HUES48 (cell line): ENCODE data around the gene PANK1.

Experiments
- H3K27ac ChIP-seq: one replicate; pipeline ENCODE4 v1.7.0; 2013; ENCODE audit warnings: low read depth, low read length, inconsistent platforms
- H3K27me3 ChIP-seq: 2 replicates; pipeline ENCODE4 v1.6.1; 2013; ENCODE audit warnings: mild to moderate bottlenecking, low read length; ENCODE audit not compliant: control insufficient read depth, insufficient read depth
- H3K36me3 ChIP-seq: 2 replicates; pipeline ENCODE4 v1.6.1; 2013; ENCODE audit warnings: low read length; ENCODE audit not compliant: control insufficient read depth, insufficient read depth
- H3K4me1 ChIP-seq: 2 replicates; pipeline ENCODE4 v1.6.1; 2013; ENCODE audit warnings: mild to moderate bottlenecking, low read length; ENCODE audit not compliant: control insufficient read depth, insufficient read depth
- H3K4me3 ChIP-seq: 2 replicates; pipeline ENCODE4 v1.5.1; 2013; ENCODE audit warnings: mild to moderate bottlenecking, low read depth, low read length
- H3K9ac ChIP-seq: 2 replicates; pipeline ENCODE4 v1.6.1; 2013; ENCODE audit warnings: mild to moderate bottlenecking, low read depth, low read length, moderate library complexity
- H3K9me3 ChIP-seq: 2 replicates; pipeline ENCODE4 v1.6.1; 2013; ENCODE audit warnings: low read length; ENCODE audit not compliant: control insufficient read depth, insufficient read depth

The PANK1 gene

DNA sequence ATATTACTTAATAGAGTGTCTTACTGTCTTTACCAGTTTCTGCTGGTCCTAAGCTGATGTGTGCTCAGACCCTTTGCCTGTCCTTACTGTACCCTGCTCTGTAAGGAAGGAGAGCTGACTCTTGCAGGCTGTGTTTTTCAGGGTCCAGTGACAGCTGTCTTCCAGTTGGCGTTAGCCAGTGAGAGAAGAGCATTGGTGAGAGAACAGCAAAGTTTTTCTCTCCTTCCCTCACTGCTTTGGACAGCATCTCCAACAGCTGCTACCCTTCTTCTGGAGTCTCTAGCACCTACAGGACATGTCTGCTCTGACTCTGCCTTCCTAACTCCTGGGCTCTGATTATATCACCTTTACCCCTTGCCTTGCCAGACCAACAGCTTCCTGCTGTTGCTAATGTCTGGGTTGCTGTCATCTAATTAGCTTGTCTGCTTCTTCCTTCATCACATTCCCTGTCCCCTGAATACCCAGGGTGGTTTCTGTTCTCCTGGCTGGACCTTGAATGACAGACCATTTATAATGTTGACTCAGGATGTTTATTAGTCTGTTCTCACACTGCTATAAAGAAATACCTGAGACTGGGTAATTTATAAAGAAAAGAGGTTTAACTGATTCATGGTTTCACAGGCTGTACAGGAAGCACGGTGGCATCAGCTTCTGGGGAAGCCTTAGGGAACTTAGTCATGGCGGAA, 23.5 kb upstream of the PANK1 start:
- H3K27ac ChIP-seq = no peak overlapping the region
- H3K27me3 ChIP-seq = no peaks in the 10 kb centered on the region
- H3K36me3 ChIP-seq = no peaks in the 10 kb centered on the region
- H3K9ac ChIP-seq = no peak overlapping the region
- no peaks in the 10 kb centered on the region for H3K9me3 ChIP-seq
- H3K4me1 ChIP-seq = no peaks in the 10 kb centered on the region
- H3K4me3 ChIP-seq = no peak overlapping the region

DNA sequence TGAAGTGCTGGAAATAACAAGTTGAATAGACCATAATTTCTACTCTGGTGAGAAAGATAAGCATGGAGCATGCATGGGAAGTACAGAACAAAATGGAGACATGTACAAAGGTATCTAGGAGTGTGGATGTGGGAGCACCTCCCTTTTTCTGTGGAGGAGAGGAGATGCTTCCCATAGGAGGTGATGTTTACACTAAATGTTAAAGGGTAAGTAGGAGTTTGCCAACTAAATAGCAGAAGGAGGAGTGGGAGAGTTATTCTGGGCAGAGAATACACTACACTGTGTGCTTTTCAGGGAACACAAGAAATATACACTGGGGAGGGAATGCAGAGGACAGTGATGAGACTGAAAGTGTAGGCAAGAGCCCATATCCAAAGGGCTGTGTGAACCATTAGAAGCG, 21.1 kb upstream of the PANK1 start:
- H3K9ac ChIP-seq = no peak overlapping the region
- no peaks in the 10 kb centered on the region for H3K9me3 ChIP-seq
- no peak overlapping the region for H3K4me3 ChIP-seq
- H3K27me3 ChIP-seq = no peaks in the 10 kb centered on the region
- no peak overlapping the region for H3K27ac ChIP-seq
- no peaks in the 10 kb centered on the region for H3K36me3 ChIP-seq
- H3K4me1 ChIP-seq = no peaks in the 10 kb centered on the region

DNA sequence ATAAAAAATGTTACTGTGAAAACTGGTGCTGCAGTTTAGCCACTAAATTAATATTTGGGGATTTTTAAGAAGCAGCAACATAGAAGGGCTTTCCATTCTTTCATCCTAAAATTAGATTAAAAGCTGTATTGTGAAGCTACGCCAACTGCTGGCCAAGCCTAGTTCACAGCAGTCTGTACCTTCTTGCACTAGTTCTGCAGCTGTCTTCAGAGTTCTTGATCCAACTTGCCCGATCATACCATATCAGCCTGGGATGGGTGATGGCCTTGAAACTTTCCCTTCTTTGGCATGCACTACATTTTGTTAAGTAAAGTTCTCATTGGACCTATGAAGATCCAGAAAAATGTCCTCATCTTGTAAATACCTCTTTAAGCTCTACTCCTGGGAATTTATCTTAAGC, 20.3 kb upstream of the PANK1 start:
- Histone ChIP-seq H3K9me3 (no peaks in the 10 kb centered on the region), H3K27ac (no peak overlapping the region), H3K4me1 (no peaks in the 10 kb centered on the region), H3K9ac (no peak overlapping the region), H3K27me3 (no peaks in the 10 kb centered on the region), H3K4me3 (no peak overlapping the region), H3K36me3 (no peaks in the 10 kb centered on the region)

DNA sequence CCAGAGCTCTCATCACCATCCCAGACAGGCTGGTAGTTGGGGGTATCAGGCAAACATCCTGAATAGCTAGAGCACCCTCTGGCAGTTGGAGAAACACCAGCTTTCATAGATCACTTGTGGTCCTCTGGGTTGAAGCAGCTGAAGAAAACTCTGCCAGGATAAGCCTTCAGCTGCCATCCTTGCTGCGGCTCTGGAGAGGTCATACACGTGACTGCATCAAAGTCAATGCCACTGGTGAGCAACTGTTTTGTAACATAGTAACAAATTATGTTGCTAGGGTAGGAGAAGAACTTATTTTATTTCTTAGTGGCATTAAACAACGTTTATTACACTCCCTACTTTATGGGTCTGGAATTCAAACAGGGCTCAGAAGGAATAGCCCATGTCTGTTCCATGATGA, 19.2 kb upstream of the PANK1 start:
- no peak overlapping the region for H3K9ac ChIP-seq
- no peaks in the 10 kb centered on the region for H3K4me1 ChIP-seq
- H3K27ac ChIP-seq = no peak overlapping the region
- H3K36me3 ChIP-seq = no peaks in the 10 kb centered on the region
- H3K4me3 ChIP-seq = no peak overlapping the region
- no peaks in the 10 kb centered on the region for H3K27me3 ChIP-seq
- no peaks in the 10 kb centered on the region for H3K9me3 ChIP-seq

DNA sequence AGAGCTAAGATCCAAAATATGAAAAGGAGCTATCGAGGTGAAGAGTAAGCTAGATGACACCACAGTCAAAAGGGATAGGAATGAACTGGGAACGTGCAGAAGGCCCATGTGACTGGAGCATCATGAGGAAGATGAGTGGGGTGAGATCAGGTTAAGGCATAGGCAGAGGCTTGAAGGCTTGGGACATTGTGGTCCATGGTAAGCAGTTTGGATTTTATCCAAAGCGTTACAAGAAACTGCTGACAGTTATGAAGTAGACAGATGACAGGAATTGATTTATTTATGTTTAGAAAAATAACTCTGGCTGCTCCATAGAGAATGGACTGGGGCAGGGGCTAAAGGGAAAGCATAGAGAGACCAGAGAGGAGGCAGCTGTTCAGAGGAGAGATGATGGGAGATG, 18.1 kb upstream of the PANK1 start:
- H3K9ac ChIP-seq = no peak overlapping the region
- H3K36me3 ChIP-seq = no peaks in the 10 kb centered on the region
- no peaks in the 10 kb centered on the region for H3K27me3 ChIP-seq
- no peak overlapping the region for H3K4me3 ChIP-seq
- no peak overlapping the region for H3K27ac ChIP-seq
- no peaks in the 10 kb centered on the region for H3K4me1 ChIP-seq
- no peaks in the 10 kb centered on the region for H3K9me3 ChIP-seq

DNA sequence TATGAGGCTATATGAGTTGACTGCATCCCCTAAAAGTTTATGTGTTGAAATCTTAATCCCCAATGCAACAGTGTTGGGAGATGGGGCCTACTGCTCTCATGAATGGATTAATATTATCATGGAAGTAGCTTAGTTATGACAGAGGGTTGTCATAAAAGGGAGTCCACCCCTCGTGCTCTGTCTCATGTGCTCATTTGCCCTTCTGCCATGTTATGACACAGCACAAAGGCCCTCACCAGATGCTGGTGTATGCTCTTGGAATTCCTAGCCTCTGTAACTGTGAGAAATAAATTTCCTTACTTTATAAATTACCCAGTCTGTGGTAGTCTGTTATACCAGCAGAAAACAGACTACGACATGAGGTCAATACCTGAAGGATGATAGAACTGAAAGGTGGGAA, 17.6 kb upstream of the PANK1 start:
- H3K9ac ChIP-seq = no peak overlapping the region
- no peaks in the 10 kb centered on the region for H3K27me3 ChIP-seq
- H3K36me3 ChIP-seq = no peaks in the 10 kb centered on the region
- H3K27ac ChIP-seq = no peak overlapping the region
- H3K4me3 ChIP-seq = no peak overlapping the region
- H3K4me1 ChIP-seq = no peaks in the 10 kb centered on the region
- H3K9me3 ChIP-seq = no peaks in the 10 kb centered on the region

DNA sequence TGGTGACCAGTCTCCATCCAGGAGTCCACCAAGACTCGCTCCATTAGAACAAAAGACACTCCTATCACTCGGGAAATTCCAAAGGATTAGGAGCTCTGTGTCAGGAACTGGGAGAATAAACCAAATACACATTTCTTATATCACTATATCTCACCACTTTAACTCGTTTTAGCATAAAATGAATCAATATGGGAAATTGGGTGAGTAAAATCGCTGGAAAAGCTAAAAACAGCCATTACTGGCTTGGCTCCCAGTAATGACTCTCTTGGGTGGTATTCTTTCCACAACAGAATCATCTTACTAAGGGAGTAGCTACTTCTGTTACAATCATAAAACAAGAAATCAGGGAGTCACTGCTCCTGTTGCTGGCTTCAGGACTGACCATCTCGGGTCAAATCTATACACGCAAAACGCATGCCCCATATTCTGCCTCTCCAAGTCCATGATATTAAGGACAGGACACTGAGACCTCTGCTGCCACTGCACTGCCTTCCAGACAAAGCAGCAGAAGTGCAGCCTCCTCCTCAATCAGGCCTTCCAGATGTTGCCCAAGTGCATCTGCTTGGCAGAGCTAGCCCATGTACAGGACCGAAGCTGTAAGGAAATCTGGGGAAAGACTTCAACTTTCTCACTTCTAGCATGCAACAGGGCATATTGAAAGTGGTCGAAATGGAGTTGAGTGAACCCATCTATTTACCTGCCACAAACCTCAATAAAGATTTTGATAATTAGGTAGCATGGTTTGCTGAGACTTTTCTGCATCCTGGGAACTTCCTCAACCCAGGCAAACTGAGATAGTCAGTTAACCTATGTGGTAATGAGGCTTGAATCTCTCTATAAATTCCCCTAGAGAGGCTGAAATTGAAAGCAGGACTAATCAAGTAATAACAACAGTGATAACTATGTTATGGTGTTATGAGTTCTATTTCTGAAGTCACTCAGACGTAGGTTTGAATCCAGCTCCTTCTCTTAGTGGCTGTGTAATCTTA, 14.4 kb upstream of the PANK1 start:
- H3K9ac ChIP-seq = no peak overlapping the region
- H3K4me1 ChIP-seq = no peaks in the 10 kb centered on the region
- no peaks in the 10 kb centered on the region for H3K36me3 ChIP-seq
- H3K27ac ChIP-seq = no peak overlapping the region
- peaks cover 10% of the 10 kb centered on the region for H3K9me3 ChIP-seq
- H3K27me3 ChIP-seq = no peaks in the 10 kb centered on the region
- no peak overlapping the region for H3K4me3 ChIP-seq

DNA sequence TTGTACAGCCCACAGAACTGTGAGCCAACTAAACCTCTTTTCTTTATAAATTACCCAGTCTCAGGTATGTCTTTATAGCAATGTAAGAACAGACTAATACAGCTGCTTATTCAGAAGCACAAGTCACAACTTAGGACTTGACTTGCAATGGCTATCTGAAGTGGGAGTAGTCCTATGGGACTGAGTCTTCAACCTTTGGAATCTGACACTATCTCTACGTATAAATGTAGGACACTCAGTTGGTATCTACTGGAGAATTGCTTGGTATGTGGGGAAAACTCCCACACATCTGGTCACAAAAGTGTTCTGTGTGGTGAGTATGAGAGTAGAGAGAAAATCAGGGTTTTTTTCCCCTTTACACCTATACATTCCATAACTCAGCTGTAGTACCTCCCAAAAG, 12.3 kb upstream of the PANK1 start:
- H3K4me3 ChIP-seq = no peak overlapping the region
- H3K36me3 ChIP-seq = no peaks in the 10 kb centered on the region
- H3K9ac ChIP-seq = no peak overlapping the region
- no peaks in the 10 kb centered on the region for H3K4me1 ChIP-seq
- no peak overlapping the region for H3K27ac ChIP-seq
- peaks cover 10% of the 10 kb centered on the region for H3K9me3 ChIP-seq
- H3K27me3 ChIP-seq = no peaks in the 10 kb centered on the region

DNA sequence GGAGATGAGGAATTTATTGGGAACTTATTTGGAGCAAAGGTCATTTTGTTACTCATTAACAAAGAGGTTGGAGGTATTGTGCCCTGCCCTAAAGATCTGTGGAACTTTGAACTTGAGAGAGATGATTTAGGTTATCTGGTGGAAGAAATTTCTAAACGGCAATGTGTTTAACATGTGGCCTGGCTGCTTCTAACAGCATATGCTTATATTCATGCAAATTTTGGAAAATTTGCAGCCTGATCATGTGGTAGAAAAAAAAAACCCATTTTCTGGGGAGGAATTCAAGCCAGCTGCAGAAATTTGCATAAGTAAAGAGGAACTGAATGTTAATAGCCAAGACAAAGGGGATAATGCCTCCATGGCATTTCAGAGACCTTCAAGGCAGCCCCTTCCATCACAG, 10.7 kb upstream of the PANK1 start:
- no peak overlapping the region for H3K4me3 ChIP-seq
- H3K27ac ChIP-seq = no peak overlapping the region
- H3K9ac ChIP-seq = no peak overlapping the region
- H3K9me3 ChIP-seq = peaks cover 10% of the 10 kb centered on the region
- no peaks in the 10 kb centered on the region for H3K36me3 ChIP-seq
- H3K4me1 ChIP-seq = no peaks in the 10 kb centered on the region; the same call in 1 of the 2 replicates
- H3K27me3 ChIP-seq = no peaks in the 10 kb centered on the region

DNA sequence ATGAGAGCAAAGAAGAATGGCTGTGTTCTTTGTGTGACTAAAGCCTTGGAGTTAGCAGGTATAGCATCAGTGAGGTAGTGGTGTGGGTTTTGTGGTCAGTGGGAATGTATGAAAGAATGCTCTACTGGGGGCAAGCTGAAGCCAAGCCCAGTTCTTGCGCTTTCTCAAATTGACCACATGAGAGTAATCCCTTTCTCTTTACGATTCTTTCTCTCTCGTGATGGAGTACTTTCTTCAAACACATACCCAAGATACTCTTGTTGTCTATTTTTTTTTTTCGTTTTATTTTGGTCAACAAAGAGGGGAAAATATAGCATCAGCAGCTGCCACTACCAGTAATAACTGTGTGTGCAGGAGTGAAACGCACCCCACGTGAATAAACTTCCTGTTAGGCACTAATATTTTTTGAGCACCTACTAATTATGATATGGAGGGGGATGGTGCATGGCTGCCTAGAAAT, 8.4 kb upstream of the PANK1 start:
- no peaks in the 10 kb centered on the region for H3K27me3 ChIP-seq
- H3K36me3 ChIP-seq = no peaks in the 10 kb centered on the region

DNA sequence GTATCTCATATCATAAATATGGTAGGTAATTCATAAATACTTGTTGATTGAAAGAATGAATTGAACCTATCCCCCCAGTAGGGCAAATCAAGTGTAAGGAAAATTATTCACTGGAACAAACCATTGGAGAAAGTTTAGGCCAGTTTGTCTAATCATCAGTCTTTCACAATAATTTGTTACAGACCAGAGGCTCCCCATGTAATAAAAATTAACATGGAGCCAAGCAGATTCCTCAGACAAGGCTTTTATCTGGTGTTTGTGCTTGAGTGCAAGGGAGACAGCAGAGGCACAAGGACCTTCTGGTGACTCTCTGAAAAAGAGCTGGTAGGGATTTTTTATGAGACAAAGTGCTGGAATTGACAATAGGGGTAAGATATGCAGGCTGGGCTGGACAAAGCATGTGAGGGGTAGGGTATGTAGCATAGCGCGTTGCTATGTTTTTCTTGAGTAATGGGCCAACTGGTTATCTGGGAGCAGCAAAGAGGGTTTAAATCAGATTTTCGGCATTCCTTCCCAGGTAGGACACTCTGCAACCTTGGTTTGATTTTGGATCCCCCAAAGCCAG, 7.8 kb upstream of the PANK1 start:
- Histone ChIP-seq H3K4me3 (no peak overlapping the region), H3K4me1 (no peaks in the 10 kb centered on the region; the same call in 1 of the 2 replicates), H3K9me3 (peaks cover 10% of the 10 kb centered on the region), H3K9ac (no peak overlapping the region), H3K36me3 (no peaks in the 10 kb centered on the region), H3K27me3 (no peaks in the 10 kb centered on the region), H3K27ac (no peak overlapping the region)

More for the DNA sequence above, 8.4 kb upstream of the PANK1 start:
- Histone ChIP-seq H3K9me3 (peaks cover 10% of the 10 kb centered on the region), H3K4me3 (no peak overlapping the region), H3K9ac (no peak overlapping the region), H3K4me1 (no peaks in the 10 kb centered on the region; the same call in 1 of the 2 replicates), H3K27ac (no peak overlapping the region)
